GM19463 (cell line): Measurements from ENCODE around the gene DGCR6L.
"Not testable (repeated sequence)": the region's sequence is repeated elsewhere in the genome, so short reads cannot be mapped to it uniquely, and the experiment has no call there.

ENCODE experiments used
- ATAC-seq: cut with Tn5 transposase; IDR thresholded peaks from one replicate; pipeline ENCODE4 v1.9.1; 2021; ENCODE audit warnings: mild to moderate bottlenecking, moderate library complexity; ENCODE audit not compliant: unreplicated experiment

DGCR6L gene

GRCh38 chr22:20310773-20311172 is 9.1 kb downstream of the DGCR6L start:
- not testable (repeated sequence) for ATAC-seq

DNA sequence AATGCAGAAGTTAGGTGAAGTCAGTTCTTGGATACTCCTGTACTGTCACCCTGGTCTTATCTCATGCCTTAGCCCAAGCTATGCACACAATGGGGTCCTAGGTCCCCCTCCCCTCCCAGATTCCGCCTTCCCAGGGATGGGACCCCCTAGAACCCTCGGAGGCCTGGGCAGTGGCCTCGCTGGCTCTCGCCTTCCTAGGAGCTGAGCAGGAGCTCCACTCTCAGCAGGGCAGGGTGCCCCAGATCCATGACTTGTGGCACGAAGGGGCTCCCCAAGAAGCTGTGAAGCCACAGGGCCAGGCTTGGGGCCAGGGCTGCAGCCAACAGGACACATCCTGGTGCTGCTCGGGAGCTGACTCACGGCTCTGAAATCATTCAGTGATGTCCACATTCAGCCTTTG is 9.7 kb downstream of the DGCR6L start:
- not testable (repeated sequence) for ATAC-seq

DNA sequence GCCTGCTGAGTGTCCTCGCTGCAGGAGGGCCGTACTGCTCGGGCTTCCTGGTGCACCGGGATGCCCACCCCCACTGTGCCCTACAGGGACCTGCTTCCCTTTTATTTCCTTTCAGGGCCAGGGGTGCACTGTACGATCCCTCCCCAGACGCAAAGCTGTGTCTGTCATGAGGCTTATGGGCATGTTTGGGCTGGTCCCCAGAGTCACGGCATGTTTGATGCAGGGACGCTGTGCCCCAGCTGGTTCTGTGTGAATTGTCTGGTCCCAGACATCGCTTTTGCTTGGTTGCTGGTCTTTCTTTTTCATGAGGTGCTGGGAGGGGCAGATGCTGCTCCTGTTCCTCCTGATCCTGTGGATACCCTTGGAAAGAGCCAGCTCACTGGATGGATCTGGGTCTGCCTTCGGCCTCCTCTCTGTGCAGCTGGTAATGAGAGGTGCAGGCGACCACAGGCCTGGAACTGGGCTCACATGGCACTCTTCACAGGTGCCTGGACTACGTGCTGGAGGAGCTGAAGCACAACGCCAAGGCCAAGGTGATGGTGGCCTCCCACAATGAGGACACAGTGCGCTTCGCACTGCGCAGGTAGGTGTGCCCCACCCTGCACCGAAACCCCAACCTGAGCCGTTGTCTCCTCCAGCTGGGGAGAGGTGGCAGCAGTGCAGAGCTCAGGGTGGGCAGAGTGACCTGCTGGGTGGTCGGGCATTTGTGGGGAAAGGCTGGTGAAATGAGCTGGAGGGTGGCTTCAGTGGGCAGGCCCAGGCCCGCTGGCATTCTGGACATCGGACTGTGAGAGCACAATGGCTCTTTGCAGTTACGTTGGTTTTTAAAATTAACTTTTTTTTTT is 10.8 kb downstream of the DGCR6L start:
- not testable (repeated sequence) for ATAC-seq

- ATAC-seq, result not testable (repeated sequence)
Measured at GRCh38 chr22:20307448-20308447, 12.1 kb downstream of the DGCR6L start.

DNA sequence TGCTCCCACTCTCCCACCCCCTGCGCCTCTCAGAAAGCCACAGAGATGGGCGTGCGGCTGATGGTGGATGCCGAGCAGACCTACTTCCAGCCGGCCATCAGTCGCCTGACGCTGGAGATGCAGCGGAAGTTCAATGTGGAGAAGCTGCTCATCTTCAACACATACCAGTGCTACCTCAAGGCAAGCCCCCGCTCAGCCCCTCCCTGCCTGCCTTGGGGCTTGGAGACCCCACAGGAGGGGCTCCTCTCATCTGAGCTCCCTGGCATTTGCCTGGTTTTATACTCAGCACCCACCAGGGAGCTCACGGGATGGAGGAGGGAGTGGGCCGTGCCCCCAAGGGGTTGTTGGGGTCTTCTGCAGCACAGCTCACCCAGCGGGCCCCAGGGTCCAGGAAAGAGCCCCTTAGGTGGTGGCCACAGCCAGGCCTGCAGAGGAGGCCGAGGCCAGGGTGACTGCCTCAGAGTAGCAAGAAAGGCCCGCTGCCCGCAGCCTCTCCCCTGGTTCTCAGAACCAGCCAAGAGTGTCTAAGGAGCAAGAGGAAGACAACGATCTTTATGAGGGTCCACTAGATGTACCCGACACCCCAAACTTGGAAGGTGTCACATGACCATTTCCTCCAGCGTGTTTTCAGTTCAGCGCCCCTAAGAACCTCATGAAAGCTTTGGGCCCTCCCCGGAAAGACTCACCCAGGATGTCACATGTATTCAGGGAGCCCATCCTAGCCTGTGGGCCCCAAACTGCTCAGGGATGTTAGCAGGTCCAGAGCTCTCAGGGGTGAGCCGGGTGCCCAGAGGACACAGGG is 13.0 kb downstream of the DGCR6L start:
- not testable (repeated sequence) for ATAC-seq

GRCh38 chr22:20305894-20306645 is 13.8 kb downstream of the DGCR6L start:
- ATAC-seq, result no peak

DNA sequence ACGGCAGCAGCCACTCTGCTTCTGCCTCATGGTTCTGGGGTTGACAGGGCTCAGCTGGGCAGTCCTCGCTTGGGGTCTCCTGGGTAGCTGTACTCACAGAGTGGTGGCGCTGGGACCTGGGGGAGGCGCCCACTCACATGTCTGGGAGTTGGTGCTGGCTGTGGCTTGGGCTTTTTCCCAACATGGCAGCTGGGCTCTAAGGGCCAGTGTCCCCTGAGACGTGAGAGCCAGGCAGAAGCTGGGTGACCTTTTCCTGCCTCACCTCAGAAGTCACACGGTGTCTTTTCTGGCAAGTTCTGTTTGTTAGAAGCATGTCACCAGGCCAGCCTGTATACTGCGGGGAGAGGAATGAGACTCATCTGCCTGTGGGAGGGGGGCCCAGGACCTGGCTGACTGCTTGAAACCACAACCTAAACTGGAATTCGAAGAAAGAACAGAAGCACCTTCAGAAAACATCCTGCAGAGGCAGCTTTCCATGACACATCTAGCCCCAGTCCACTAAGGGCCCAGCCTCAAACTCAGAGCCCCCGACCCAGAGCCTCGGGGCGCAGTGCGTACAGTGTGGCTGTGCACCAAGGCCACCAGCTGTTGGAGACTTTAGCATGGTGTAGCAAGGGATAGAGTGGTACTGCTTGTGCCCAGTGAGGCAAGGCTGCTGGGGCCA is 14.5 kb downstream of the DGCR6L start:
- ATAC-seq, result not testable (repeated sequence)

- ATAC-seq, result no peak
Measured at GRCh38 chr22:20304646-20305045, 15.2 kb downstream of the DGCR6L start.

- not testable (repeated sequence) for ATAC-seq
Measured at GRCh38 chr22:20303229-20303534, 16.7 kb downstream of the DGCR6L start.

DNA sequence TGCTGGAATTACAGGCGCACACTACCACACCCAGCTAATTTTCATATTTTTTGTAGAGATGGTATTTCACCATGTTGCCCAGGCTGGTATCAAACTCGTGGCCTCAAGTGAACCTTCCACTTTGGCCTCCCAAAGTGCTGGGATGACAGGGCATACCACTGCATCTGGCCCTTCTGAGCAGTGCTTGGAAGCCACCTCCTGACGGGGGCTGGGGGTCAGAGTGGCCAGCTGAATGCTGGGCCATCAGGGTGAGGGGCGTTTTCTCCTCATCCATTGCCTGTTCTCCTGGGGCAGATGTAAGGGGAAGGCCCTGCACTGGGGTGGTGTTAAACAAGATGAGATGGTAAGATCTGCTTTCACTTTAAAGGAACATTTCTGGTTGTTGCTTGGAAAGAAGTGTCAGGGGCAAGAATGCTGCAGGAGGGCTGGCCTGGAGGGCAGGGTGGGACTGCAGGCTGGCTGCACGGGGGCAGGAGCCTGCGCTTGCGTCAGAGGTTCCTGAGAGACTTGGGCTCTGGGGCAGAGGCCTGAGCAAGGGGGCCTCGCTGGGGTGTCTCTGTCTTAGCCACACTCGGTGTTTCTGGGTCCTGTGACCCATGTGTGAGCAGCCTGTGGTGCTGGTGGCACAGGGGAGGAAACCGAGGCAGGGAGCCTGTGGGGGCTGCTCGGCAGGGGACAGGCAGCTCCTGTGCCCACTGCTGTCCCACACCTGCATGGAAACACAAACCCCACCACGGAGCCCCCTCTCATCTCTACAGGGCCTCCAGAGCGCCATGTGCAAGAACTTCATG is 17.2 kb downstream of the DGCR6L start:
- ATAC-seq, result no peak

DNA sequence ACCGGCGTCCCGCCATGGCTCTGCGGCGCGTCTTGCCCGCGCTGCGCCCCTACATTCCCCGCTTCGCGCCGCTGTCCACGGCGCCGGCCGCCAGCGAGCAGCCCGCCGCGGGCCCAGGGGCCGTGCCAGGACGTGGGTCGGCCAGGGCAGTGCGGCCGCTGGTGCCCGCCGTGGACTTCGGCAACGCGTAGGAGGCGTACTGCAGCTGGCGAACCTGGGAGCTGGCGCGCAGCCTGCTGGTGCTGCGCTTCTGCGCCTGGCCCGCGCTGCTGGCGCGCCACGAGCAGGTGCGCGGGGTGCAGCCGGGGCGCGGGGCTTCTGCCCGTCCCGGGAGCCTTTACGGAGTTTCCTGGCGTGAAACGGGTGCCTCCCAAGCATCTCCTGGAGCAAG is 20.1 kb downstream of the DGCR6L start:
- ATAC-seq, result peak; percentile 33

- ATAC-seq, result peak; percentile 63
Measured at GRCh38 chr22:20298803-20299745, 20.8 kb downstream of the DGCR6L start.

GRCh38 chr22:20298110-20298802 is 21.6 kb downstream of the DGCR6L start:
- ATAC-seq, result no peak

GRCh38 chr22:20297414-20298109 is 22.3 kb downstream of the DGCR6L start:
- ATAC-seq, result no peak

GRCh38 chr22:20296598-20296997 is 23.3 kb downstream of the DGCR6L start:
- ATAC-seq, result no peak

- ATAC-seq, result no peak
Measured at GRCh38 chr22:20295262-20296064, 24.4 kb downstream of the DGCR6L start.
